ENCODE results near the gene C1orf198.

C1orf198 gene

GRCh38 chr1:230842801-230843200 is 25.5 kb downstream of the C1orf198 start:
- H3K27ac ChIP-seq (replicated peaks), result no peak overlapping the region
- H3K4me3 ChIP-seq (replicated peaks; ENCODE audit: insufficient read depth, low read length), result no peak overlapping the region
- DNase-seq (ENCODE audit: low read depth in 1 of 2, low spot score in 1 of 2), result no peak
- TF ChIP-seq POLR2AphosphoS5 (IDR thresholded peaks at IDR 0.05; ENCODE audit: low read depth) (no peak), SPI1 (IDR thresholded peaks at IDR 0.05; ENCODE audit: borderline replicate concordance, low read depth) (no peak), GABPA (IDR thresholded peaks at IDR 0.05; ENCODE audit: low read depth) (no peak)
- TF ChIP-seq, protein P1, sequence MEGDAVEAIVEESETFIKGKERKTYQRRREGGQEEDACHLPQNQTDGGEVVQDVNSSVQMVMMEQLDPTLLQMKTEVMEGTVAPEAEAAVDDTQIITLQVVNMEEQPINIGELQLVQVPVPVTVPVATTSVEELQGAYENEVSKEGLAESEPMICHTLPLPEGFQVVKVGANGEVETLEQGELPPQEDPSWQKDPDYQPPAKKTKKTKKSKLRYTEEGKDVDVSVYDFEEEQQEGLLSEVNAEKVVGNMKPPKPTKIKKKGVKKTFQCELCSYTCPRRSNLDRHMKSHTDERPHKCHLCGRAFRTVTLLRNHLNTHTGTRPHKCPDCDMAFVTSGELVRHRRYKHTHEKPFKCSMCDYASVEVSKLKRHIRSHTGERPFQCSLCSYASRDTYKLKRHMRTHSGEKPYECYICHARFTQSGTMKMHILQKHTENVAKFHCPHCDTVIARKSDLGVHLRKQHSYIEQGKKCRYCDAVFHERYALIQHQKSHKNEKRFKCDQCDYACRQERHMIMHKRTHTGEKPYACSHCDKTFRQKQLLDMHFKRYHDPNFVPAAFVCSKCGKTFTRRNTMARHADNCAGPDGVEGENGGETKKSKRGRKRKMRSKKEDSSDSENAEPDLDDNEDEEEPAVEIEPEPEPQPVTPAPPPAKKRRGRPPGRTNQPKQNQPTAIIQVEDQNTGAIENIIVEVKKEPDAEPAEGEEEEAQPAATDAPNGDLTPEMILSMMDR (IDR thresholded peaks at IDR 0.05; ENCODE audit: insufficient read depth, low read length), result no peak
- TF ChIP-seq, protein P2, sequence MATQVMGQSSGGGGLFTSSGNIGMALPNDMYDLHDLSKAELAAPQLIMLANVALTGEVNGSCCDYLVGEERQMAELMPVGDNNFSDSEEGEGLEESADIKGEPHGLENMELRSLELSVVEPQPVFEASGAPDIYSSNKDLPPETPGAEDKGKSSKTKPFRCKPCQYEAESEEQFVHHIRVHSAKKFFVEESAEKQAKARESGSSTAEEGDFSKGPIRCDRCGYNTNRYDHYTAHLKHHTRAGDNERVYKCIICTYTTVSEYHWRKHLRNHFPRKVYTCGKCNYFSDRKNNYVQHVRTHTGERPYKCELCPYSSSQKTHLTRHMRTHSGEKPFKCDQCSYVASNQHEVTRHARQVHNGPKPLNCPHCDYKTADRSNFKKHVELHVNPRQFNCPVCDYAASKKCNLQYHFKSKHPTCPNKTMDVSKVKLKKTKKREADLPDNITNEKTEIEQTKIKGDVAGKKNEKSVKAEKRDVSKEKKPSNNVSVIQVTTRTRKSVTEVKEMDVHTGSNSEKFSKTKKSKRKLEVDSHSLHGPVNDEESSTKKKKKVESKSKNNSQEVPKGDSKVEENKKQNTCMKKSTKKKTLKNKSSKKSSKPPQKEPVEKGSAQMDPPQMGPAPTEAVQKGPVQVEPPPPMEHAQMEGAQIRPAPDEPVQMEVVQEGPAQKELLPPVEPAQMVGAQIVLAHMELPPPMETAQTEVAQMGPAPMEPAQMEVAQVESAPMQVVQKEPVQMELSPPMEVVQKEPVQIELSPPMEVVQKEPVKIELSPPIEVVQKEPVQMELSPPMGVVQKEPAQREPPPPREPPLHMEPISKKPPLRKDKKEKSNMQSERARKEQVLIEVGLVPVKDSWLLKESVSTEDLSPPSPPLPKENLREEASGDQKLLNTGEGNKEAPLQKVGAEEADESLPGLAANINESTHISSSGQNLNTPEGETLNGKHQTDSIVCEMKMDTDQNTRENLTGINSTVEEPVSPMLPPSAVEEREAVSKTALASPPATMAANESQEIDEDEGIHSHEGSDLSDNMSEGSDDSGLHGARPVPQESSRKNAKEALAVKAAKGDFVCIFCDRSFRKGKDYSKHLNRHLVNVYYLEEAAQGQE (IDR thresholded peaks at IDR 0.05; ENCODE audit: insufficient replicate concordance, low read depth), result no peak
- no peaks in the 10 kb centered on the region for H3K27me3 ChIP-seq (ENCODE audit: insufficient read depth, poor library complexity, severe bottlenecking)

DNA sequence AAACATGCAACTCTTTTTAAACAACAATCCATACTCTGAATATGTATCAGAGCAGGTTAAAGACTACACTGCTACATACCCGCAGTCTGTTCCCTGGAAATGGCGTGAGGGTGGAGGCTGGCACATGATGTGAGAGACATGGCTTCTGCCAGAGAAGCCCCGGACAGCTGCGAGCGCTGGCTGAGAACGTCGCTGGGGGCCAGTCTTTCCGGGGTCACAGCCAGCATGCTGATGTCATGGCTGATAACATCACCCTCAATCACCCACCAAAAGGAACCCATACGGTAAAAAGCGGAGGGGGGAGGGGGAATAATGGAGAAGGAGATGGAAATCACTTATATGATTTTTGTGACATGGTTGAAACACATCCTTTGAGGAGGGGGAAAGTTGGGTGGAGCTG is 29.1 kb downstream of the C1orf198 start:
- no peaks in the 10 kb centered on the region for H3K27me3 ChIP-seq (ENCODE audit: insufficient read depth, poor library complexity, severe bottlenecking)
- no peak for DNase-seq (ENCODE audit: low read depth in 1 of 2, low spot score in 1 of 2)
- H3K27ac ChIP-seq (replicated peaks), result no peak overlapping the region
- H3K4me3 ChIP-seq (replicated peaks; ENCODE audit: insufficient read depth, low read length), result no peak overlapping the region
- no peak for TF ChIP-seq POLR2AphosphoS5 (IDR thresholded peaks at IDR 0.05; ENCODE audit: low read depth)
- TF ChIP-seq, protein P2 (IDR thresholded peaks at IDR 0.05; ENCODE audit: insufficient replicate concordance, low read depth), result no peak
- TF ChIP-seq, protein P1 (IDR thresholded peaks at IDR 0.05; ENCODE audit: insufficient read depth, low read length), result no peak
- TF ChIP-seq SPI1 (IDR thresholded peaks at IDR 0.05; ENCODE audit: borderline replicate concordance, low read depth), result no peak
- no peak for TF ChIP-seq GABPA (IDR thresholded peaks at IDR 0.05; ENCODE audit: low read depth)

- TF ChIP-seq, protein P1 (IDR thresholded peaks at IDR 0.05; ENCODE audit: insufficient read depth, low read length), result no peak
- no peak for TF ChIP-seq POLR2AphosphoS5 (IDR thresholded peaks at IDR 0.05; ENCODE audit: low read depth)
- TF ChIP-seq, protein P2 (IDR thresholded peaks at IDR 0.05; ENCODE audit: insufficient replicate concordance, low read depth), result no peak
- no peak for TF ChIP-seq GABPA (IDR thresholded peaks at IDR 0.05; ENCODE audit: low read depth)
- no peak for TF ChIP-seq SPI1 (IDR thresholded peaks at IDR 0.05; ENCODE audit: borderline replicate concordance, low read depth)
- Histone ChIP-seq H3K4me3 (replicated peaks; ENCODE audit: insufficient read depth, low read length) (no peak overlapping the region), H3K27me3 (ENCODE audit: insufficient read depth, poor library complexity, severe bottlenecking) (no peaks in the 10 kb centered on the region), H3K27ac (replicated peaks) (no peak overlapping the region)
- no peak for DNase-seq (ENCODE audit: low read depth in 1 of 2, low spot score in 1 of 2)
These were observed 31.5 kb downstream of the C1orf198 start for GRCh38 chr1:230836793-230837192.

Data from HL-60 (cell line).